ENCODE measurements around the gene BIRC7. TPM values are rescaled to one million over a fixed set of nuclear protein-coding genes. Genes with fewer than 3 reads are reported as not detected.

BIRC7 gene
- total RNA-seq, 1 experiment from 2014 or later: not detected

GRCh38 chr20:63284981-63285524, 49.3 kb downstream of the BIRC7 start:
- no peak for DNase-seq
- BruUV-seq (replicated peaks): no TSS peak

DNA sequence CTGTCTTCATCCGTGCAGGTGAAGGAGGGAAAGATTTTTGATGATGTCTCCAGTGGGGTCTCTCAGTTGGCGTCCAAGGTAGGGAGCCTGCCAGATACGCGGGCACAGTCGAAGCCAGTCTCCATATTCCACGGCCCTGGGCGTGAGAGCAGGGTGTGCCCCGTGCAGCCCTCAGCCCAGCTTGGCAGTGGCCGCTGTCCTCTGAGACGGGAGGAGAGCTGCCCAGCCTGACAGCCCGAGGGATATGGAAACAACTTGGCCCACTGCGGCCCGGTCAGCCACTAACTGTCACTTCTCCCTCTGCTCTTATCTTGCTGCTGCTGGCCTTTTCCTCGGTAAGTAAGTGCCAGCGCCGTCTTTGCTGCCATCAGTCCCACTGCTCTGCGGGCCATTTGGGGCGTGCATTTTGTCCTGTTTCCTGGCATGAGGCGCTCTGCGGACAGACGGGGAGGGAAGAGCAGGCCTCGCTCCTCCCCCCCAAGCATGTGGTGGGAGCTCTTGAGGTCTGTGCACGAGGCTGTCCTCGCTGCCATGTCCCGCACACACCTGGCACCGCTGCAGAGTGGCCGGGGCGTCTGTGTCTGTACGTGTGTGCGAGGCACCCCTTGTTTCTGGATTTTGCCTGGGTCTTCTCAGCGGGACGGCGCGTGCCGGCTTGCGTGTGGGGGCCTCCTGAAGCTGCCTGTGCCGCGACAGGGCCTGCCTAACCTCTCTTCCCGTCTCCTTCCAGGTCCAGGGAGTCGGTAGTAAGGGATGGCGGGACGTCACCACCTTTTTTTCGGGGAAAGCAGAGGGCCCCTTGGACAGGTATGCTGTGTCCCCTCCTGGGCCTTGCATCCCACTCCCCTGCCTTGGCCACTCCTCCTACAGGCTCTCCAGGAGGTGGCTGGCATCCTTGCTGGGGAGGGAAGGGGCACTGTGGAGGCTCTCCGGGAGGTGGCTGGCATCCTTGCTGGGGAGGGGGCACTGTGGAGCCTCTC, 50.2 kb downstream of the BIRC7 start:
- no peak overlapping the region for H3K27ac ChIP-seq
- no peaks in the 10 kb centered on the region for H3K36me3 ChIP-seq (ENCODE audit: low read depth)

More at GRCh38 chr20:63284981-63285524, 49.3 kb downstream of the BIRC7 start:
- intact Hi-C loops (cut with micrococcal nuclease; ENCODE audit: unreplicated experiment): no loop called here
- Histone ChIP-seq H3K79me2 (ENCODE audit: low read depth) (no peaks in the 10 kb centered on the region), H3K27ac (no peak overlapping the region), H3K9me2 (ENCODE audit: insufficient read depth) (no peaks in the 10 kb centered on the region), H3K4me3 (no peak overlapping the region), H3K36me3 (ENCODE audit: low read depth) (peaks cover 6% of the 10 kb centered on the region; the same call in 1 of the 2 replicates), H3F3A (ENCODE audit: insufficient read depth, low read depth) (peaks cover 5% of the 10 kb centered on the region; the same call in 1 of the 2 replicates), H3K27me3 (ENCODE audit: insufficient read depth, low read depth) (no peaks in the 10 kb centered on the region), H4K20me1 (ENCODE audit: insufficient read depth) (peaks cover 38% of the 10 kb centered on the region), H3K4me1 (replicated peaks; ENCODE audit: insufficient read depth) (no peaks in the 10 kb centered on the region), H2AFZ (no peak overlapping the region), H3K9me3 (ENCODE audit: insufficient read depth, low read depth) (no peaks in the 10 kb centered on the region), H3K4me2 (no peak overlapping the region)
- TF ChIP-seq, protein P1, sequence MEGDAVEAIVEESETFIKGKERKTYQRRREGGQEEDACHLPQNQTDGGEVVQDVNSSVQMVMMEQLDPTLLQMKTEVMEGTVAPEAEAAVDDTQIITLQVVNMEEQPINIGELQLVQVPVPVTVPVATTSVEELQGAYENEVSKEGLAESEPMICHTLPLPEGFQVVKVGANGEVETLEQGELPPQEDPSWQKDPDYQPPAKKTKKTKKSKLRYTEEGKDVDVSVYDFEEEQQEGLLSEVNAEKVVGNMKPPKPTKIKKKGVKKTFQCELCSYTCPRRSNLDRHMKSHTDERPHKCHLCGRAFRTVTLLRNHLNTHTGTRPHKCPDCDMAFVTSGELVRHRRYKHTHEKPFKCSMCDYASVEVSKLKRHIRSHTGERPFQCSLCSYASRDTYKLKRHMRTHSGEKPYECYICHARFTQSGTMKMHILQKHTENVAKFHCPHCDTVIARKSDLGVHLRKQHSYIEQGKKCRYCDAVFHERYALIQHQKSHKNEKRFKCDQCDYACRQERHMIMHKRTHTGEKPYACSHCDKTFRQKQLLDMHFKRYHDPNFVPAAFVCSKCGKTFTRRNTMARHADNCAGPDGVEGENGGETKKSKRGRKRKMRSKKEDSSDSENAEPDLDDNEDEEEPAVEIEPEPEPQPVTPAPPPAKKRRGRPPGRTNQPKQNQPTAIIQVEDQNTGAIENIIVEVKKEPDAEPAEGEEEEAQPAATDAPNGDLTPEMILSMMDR (conservative IDR thresholded peaks at IDR 0.05): no peak
- TF ChIP-seq EZH2 (IDR thresholded peaks at IDR 0.05; ENCODE audit: low read depth): no peak
- ChIA-PET POLR2A (ENCODE audit: unreplicated experiment) (interaction anchor here (0.6 kb wide), 1 partner anchor 10 kb away, joined by 3 read pairs; no protein-coding TSS in a partner anchor), CTCF (no interaction called here)

More for the DNA sequence above, 50.2 kb downstream of the BIRC7 start:
- Histone ChIP-seq H3K4me1 (replicated peaks; ENCODE audit: insufficient read depth) (no peaks in the 10 kb centered on the region), H3K9me3 (ENCODE audit: insufficient read depth, low read depth) (no peaks in the 10 kb centered on the region), H3K27me3 (ENCODE audit: insufficient read depth, low read depth) (no peaks in the 10 kb centered on the region), H2AFZ (no peak overlapping the region), H3F3A (ENCODE audit: insufficient read depth, low read depth) (peaks cover 5% of the 10 kb centered on the region; the same call in 1 of the 2 replicates), H3K4me3 (no peak overlapping the region), H4K20me1 (ENCODE audit: insufficient read depth) (peaks cover 35% of the 10 kb centered on the region), H3K9me2 (ENCODE audit: insufficient read depth) (no peaks in the 10 kb centered on the region), H3K4me2 (no peak overlapping the region), H3K79me2 (ENCODE audit: low read depth) (no peaks in the 10 kb centered on the region)
- DNase-seq: no peak
- intact Hi-C loops (cut with micrococcal nuclease; ENCODE audit: unreplicated experiment): no loop called here
- TF ChIP-seq, protein P1 (conservative IDR thresholded peaks at IDR 0.05): no peak
- no peak for TF ChIP-seq EZH2 (IDR thresholded peaks at IDR 0.05; ENCODE audit: low read depth)
- POLR2A ChIA-PET (ENCODE audit: unreplicated experiment): no interaction called here
- CTCF ChIA-PET: no interaction called here
- no TSS peak for BruUV-seq (replicated peaks)
